Measurements from ENCODE around the gene NAT9. TPM values are rescaled to one million over a fixed set of nuclear protein-coding genes. Genes with fewer than 3 reads are reported as not detected.
A peak's percentile ranks its signal among the peaks of the same experiment; 100 is the strongest.

NAT9 gene, protein sequence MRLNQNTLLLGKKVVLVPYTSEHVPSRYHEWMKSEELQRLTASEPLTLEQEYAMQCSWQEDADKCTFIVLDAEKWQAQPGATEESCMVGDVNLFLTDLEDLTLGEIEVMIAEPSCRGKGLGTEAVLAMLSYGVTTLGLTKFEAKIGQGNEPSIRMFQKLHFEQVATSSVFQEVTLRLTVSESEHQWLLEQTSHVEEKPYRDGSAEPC
- total RNA-seq = 10 to 100 TPM; 23.1 to 85.0 (median 37.4) TPM

DNA sequence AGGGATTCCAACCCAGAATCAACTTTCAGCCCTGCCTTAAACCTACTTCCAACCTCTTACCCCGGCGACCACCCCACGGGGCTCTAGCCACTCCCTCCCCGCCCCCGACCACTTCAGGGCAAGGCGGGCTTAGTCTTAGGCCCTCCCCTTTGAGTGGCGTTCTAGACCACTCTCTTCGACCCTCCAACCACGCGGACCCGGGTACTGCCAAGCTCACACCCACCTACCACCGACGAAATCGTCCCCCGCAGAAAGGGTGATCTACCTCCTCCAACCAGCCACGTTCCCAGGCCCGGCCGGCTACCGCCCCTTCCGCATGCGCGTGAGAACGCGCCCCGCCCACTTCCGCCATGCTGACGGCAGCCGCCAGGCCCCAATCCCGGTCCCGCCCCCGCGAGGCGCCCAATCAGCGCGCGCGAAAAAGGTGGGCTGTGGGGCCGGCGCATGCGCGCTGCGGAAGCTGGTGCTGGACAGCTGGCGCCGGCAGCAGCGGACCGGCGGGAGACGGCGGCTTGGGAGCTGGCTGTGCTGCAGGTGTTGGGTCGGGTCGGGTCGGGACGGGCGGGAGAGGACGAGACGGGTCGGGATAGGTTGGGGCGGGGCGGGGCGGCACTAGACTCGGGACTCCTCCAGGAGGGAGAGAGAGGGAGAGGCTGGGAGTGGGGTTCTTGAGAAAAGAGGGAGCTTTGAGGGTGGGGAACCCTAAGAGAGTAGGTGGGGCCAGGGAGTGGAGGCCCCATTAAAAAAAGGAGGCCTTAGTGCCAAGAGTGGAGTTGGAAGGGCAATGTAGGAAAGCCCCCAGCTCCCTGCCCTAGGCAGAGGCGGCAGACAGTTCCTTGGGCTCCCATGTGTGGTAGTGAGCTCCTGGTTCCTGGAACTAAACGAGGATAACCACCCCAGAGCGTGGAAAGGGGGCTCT lies at the start of gene NAT9:
NAT9 (minus strand) TSS at position 302 of the 919 bp plus-strand sequence. CDS start 647 bp downstream, outside the sequence.
- H3K27ac ChIP-seq = peak within 1 kb of the TSS; percentile 62 to 82 (median 76)
- H3K4me1 ChIP-seq = peaks cover 0 to 31% (median 20%) of the 10 kb centered on the region in 4 donors
- H3K9me3 ChIP-seq = no peaks in the 10 kb centered on the region
- DNase-seq = peak; percentile 95 to 99 (median 99)
- H3K36me3 ChIP-seq = peaks cover 0 to 22% (median 0%) of the 10 kb centered on the region in 3 donors
- TF ChIP-seq, protein P1, sequence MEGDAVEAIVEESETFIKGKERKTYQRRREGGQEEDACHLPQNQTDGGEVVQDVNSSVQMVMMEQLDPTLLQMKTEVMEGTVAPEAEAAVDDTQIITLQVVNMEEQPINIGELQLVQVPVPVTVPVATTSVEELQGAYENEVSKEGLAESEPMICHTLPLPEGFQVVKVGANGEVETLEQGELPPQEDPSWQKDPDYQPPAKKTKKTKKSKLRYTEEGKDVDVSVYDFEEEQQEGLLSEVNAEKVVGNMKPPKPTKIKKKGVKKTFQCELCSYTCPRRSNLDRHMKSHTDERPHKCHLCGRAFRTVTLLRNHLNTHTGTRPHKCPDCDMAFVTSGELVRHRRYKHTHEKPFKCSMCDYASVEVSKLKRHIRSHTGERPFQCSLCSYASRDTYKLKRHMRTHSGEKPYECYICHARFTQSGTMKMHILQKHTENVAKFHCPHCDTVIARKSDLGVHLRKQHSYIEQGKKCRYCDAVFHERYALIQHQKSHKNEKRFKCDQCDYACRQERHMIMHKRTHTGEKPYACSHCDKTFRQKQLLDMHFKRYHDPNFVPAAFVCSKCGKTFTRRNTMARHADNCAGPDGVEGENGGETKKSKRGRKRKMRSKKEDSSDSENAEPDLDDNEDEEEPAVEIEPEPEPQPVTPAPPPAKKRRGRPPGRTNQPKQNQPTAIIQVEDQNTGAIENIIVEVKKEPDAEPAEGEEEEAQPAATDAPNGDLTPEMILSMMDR (IDR thresholded peaks at IDR 0.05) = no peak
- peak; percentile 67 to 69 for TF ChIP-seq POLR2A (IDR thresholded peaks at IDR 0.05)
- H3K27me3 ChIP-seq = no peaks in the 10 kb centered on the region
- peak within 1 kb of the TSS; percentile 77 to 87 (median 84) for H3K4me3 ChIP-seq

DNA sequence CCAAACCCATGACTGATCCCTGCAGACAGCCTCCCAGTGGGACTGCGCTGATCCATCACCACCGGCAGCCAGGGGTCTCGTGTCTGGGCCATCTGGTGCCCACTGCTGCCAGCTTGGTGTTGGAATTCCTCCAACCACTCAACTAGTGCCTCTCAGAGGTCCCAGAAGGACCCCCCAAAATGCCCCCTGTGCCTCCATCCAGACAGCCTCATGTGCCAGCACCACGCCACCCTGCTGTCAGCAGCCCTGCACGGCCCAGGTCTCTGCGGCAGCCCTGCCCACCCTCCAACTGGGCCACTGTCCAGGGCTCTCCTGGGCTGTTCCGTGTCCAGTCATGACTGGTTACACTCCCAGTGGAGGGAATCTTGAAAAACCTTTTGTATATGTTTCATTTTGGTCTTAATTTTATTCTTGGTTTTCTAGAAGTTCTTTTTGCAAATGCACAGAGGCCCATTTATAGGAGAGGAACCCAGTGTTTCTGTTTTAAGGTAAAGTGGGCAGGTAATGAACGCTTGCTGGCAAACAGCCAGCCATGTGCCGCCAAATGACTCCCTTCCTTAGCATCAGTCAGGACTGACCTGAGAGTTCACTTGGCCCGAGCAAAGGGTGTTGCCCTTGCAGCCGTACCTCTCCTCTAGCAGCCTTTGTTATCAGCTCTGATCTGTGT lies 48.9 kb upstream of the NAT9 start:
- Histone ChIP-seq H3K27me3 (no peaks in the 10 kb centered on the region), H3K9me3 (no peaks in the 10 kb centered on the region), H3K4me1 (no peaks in the 10 kb centered on the region), H3K27ac (no peak overlapping the region), H3K36me3 (no peaks in the 10 kb centered on the region), H3K4me3 (no peak overlapping the region)
- TF ChIP-seq, protein P1 (IDR thresholded peaks at IDR 0.05) = no peak
- TF ChIP-seq POLR2A (IDR thresholded peaks at IDR 0.05) = no peak
- no peak for DNase-seq

- no peak for DNase-seq
- Histone ChIP-seq H3K4me1 (no peaks in the 10 kb centered on the region), H3K27ac (no peak overlapping the region), H3K4me3 (no peak overlapping the region), H3K9me3 (no peaks in the 10 kb centered on the region), H3K36me3 (peaks cover 0 to 2% (median 0%) of the 10 kb centered on the region in 3 donors), H3K27me3 (no peaks in the 10 kb centered on the region)
- TF ChIP-seq, protein P1 (IDR thresholded peaks at IDR 0.05) = no peak
- TF ChIP-seq POLR2A (IDR thresholded peaks at IDR 0.05) = no peak
These were observed 46.8 kb upstream of the NAT9 start for GRCh38 chr17:74822939-74823367.

- TF ChIP-seq POLR2A (IDR thresholded peaks at IDR 0.05) = no peak
- TF ChIP-seq, protein P1 (IDR thresholded peaks at IDR 0.05) = no peak
- H3K4me3 ChIP-seq = no peak overlapping the region
- no peak overlapping the region for H3K27ac ChIP-seq
- no peak for DNase-seq
- no peaks in the 10 kb centered on the region for H3K4me1 ChIP-seq
- H3K36me3 ChIP-seq = peaks cover 0 to 5% (median 0%) of the 10 kb centered on the region in 3 donors
- H3K27me3 ChIP-seq = no peaks in the 10 kb centered on the region
- H3K9me3 ChIP-seq = no peaks in the 10 kb centered on the region
These were observed 46.3 kb upstream of the NAT9 start for GRCh38 chr17:74822335-74822938.
